GM18867 (cell line): ENCODE measurements around the gene SFR1.
A peak's percentile ranks its signal among the peaks of the same experiment; 100 is the strongest.

Source experiments
- ATAC-seq: cut with Tn5 transposase; IDR thresholded peaks from one replicate; pipeline ENCODE4 v1.9.1; 2021; ENCODE audit warnings: mild to moderate bottlenecking, moderate library complexity; ENCODE audit not compliant: unreplicated experiment

The SFR1 gene

DNA sequence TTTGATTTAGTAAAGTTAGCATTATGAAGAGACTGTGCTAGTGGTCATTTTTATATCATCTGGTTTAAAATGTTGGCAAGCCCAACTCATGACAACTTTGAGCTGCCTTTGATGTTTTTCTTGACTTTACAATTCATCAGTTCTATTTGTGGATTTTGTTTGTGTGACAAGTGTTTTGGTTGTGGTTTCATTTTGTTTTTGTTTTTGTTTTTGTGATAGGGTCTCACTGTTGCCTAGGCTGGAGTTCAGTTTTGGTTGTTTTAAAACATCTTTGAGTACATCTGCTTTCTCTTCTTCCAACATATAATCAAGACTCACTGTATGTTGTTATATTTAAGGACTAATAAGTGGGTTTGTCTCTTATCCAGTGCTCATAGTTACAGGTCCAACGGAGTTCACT is 17.6 kb upstream of the SFR1 start:
- ATAC-seq: peak; percentile 50

- no peak for ATAC-seq
Measured at GRCh38 chr10:104104926-104105325, 17.0 kb upstream of the SFR1 start.

DNA sequence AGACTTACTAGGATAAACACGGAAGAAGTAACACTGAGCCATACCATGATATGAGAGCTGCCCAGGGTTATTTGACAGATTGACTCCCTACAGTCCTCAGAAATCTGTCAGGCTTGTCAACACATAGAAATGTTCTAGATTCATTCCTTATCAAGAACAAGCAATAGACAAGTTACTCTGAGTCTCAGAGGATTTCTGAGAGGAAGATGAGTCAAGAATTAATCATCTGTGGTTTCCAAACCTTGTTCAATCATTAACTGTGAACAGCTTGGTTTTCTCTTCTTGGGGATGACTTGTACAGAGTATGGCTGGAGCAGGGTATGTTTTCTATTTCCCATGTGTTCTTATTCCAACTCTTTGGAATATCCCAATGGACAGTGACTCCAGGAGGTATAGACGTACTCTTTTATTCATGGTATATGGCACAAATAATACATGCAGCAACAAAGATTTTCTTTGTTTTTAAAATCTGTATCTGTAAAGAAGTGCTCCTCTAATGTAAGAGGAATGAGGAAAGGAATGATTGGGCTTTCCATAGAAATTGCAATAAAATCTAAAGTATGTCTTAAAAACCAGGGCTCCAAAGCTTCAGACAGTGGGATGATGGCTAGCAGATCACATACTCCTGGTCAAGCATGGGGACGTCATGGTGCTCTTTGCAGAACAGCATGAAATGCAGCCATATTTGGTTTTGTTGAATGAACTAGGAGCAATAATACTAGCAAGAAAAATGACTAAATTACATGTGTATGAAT is 11.9 kb upstream of the SFR1 start:
- peak; percentile 78 for ATAC-seq

GRCh38 chr10:104113376-104113956 is 8.5 kb upstream of the SFR1 start:
- no peak for ATAC-seq

DNA sequence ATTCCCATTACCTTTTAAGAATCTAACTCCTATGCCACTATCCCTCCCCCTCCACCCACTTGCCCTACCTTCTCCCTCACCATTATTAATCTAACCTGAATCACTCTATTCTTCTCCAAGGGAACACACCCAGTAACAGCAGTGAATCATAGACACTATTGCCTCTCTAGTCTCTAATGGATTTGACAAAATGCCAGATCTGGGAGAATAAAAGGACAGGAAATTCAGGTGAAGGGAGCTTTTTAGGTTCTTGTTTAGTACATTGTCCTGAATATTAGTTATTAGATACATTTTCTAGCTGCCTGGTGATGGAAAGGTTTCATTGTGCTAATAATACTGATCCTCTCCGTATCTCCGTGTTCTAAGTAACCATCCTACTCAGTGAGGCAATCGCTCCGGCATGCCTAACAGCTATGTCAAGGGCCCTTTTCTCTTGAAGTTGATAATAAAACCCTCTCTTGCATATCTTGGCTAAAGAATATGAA is 4.1 kb upstream of the SFR1 start:
- ATAC-seq: no peak

DNA sequence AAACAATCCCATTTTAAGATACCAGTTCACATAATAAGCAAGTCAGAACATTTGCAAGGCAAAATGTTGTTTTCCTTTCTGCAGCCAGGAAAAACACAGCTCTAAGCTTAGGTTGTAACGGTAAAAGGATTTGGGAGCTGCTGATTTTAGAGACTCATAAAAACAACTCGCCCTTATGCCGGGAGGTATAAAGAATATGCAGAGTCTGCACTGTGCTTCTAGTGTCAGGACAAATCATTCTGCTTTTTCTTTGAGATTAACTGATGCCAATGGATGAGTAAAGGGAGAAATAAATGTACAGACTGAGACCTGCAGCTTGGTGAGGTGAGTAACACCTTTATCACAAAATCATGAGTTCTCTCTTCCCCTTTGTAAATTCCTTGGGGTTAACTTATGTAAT is 2.0 kb upstream of the SFR1 start:
- ATAC-seq: no peak

DNA sequence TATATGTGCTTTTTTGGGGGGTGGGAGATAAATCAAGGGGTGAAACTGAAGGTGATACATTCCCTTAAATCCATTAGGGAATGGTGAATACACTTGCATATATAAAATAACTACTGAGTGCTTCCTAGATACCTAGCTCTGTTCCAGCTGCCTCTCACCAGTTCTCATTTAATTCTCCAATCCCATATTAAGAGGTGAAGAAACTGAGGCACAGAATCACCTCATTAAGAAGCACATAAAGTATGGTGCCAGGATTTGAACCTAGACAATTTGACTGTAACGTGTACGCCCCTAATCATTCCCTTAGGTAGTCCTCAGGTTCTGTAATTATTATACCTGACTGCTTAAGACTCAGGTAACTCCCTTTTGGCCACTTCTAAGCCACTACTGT is 1.5 kb upstream of the SFR1 start:
- no peak for ATAC-seq

- peak; percentile 34 for ATAC-seq
Measured at GRCh38 chr10:104120903-104121484, 977 bp upstream of the SFR1 start.

- ATAC-seq: no peak
Measured at GRCh38 chr10:104122225-104123107, 495 bp downstream of the SFR1 start.

- no peak for ATAC-seq
Measured at GRCh38 chr10:104123397-104123796, 1.4 kb downstream of the SFR1 start.

DNA sequence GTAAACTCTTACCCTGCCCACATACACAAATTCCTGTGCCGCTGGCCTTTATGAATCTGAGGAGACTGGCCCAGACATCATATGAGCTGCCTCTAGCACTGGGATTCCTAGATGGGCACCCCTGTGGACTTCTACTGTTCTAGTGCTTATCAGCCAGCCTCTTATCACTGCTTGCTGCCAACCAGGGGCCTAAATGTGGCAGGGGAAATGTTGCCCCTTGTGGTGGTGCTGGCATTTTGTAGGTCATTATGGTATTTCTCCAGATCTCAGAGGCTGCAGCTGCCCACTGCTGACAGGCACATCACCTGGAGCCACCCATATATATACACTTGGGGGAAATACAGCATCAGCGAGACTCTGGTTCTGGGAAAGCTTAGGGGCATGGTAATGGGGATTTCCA is 5.4 kb downstream of the SFR1 start:
- ATAC-seq: no peak

DNA sequence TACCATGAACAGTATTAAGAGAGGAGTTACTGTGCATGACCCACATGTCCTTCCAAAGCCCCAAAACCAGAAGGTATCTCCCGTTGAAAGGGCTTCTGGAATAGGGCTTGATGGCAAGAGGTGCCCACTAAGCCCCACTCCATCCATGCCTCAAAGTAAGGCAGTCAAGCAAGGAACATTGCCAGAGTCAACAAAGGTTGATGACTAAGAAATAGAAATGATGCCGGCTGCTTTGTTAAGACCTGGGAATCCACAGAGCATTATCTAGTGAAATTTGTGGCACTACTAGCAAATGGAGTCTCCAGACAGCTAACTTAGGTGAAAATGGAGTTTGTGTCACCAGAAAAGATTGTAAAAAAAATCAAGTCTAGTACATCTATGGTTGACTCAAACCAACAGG is 6.2 kb downstream of the SFR1 start:
- ATAC-seq: no peak

DNA sequence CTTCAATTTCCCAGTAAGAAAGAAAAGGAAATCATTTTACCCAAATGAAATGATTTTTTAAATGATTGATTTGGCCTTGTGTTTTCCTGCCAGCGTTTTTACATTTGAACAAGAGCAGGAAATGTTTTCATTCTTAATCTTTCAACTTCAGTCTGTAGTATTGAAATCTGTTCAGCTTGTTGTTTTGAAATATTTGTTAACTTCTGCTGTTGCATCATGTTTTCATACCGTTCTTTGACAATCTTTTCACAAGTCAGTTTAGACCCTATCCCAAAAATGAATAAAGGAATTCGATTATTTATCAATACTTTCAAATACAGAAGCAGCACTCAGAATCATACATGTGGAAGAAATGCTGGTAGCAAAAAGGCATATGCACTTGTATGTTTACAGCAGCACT is 8.1 kb downstream of the SFR1 start:
- no peak for ATAC-seq

GRCh38 chr10:104138131-104138530 is 16.2 kb downstream of the SFR1 start:
- no peak for ATAC-seq

GRCh38 chr10:104139221-104139620 is 17.2 kb downstream of the SFR1 start:
- no peak for ATAC-seq

DNA sequence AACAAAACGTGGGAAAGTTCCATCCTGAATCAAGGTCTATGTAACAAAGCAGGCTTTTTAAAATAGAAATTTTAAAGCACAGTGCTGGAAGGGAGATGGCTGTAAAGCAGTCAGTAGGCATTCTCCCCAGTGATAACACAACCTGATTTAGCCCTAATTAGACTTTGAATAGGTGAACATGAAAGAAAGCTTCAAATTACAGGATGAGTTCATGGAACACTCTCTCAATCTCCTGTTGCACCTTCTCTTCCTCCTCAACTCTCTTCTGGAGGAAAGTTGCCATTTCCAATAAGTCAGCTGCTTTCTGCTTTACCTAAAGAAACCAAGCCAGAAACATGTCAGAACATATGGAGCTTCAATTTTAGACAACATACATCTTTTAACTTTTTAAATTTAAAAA is 20.1 kb downstream of the SFR1 start:
- no peak for ATAC-seq

DNA sequence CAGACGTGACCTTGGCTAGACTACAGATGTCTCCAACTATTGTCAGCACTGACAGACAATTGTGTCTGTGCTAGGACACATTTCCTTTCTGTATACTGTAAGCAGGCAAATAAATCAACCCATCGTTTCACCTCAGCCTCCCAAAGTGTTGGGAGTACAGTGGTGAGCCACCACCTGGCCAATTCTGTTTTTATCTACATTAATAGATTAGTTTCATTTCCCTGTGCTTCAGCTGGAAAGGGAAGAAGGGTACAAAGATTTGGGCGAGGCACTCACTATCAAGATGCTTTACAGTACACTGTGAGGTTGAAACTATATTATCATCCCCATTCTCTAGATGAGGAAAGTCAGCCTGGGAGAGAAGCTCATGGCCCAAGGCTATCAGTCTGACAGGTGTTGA is 21.9 kb downstream of the SFR1 start:
- no peak for ATAC-seq

- ATAC-seq: no peak
Measured at GRCh38 chr10:104144931-104145330, 23.0 kb downstream of the SFR1 start.

DNA sequence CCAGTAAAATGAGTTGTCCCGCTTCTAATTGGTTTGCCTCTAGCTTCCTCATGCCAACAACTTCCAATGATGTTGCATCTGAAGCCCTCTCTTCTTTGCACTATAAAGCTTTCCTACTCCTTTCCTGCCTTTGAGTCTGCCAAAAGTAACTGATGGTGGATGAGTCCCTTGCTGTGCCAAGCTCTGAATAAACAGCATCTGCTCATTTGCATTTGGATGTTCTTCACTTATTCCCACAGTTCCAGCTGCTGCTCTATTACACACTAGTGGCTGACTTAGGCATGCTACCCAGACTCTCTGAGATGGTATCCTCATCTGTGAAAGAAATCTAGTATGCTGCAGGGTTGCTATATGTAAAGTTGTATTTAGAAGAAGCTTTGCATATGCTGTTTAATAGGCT is 24.9 kb downstream of the SFR1 start:
- no peak for ATAC-seq

- ATAC-seq: no peak
Measured at GRCh38 chr10:104150139-104150538, 28.2 kb downstream of the SFR1 start.

DNA sequence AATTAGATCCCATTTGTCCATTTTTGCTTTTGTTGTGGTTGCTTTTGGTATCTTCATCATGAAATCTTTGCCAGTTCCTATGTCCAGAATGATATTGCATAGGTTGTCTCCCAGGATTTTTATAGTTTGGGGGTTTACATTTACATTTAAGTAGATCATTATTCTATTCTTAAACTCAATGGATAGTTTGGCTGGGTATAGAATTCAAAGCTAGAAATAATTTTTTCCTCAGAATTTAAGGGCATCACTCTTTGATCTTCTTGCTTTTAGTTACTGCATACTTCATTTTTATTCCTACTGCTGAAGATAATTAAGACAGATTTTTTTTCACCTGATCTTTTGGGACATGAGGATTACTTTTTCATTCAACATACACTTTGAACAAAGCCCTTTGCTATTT is 29.8 kb downstream of the SFR1 start:
- ATAC-seq: no peak
